HG03064 (cell line): ENCODE results near the gene C19orf38.
"Not testable (repeated sequence)": the region's sequence is repeated elsewhere in the genome, so short reads cannot be mapped to it uniquely, and the experiment has no call there.

Source experiments
- ATAC-seq: cut with Tn5 transposase; IDR thresholded peaks from one replicate; pipeline ENCODE4 v1.9.1; 2021; ENCODE audit warnings: low read depth; ENCODE audit not compliant: unreplicated experiment

The C19orf38 gene

GRCh38 chr19:10820173-10820572, 28.0 kb upstream of the C19orf38 start:
- no peak for ATAC-seq

GRCh38 chr19:10823690-10824089, 24.5 kb upstream of the C19orf38 start:
- no peak for ATAC-seq

- no peak for ATAC-seq
These were observed 22.0 kb upstream of the C19orf38 start for GRCh38 chr19:10826231-10826630.

GRCh38 chr19:10826846-10827245, 21.4 kb upstream of the C19orf38 start:
- no peak for ATAC-seq

GRCh38 chr19:10828981-10829821, 19.0 kb upstream of the C19orf38 start:
- ATAC-seq, result no peak

GRCh38 chr19:10829967-10830366, 18.2 kb upstream of the C19orf38 start:
- no peak for ATAC-seq

GRCh38 chr19:10830370-10830769, 17.8 kb upstream of the C19orf38 start:
- ATAC-seq, result no peak

- ATAC-seq, result no peak
These were observed 17.1 kb upstream of the C19orf38 start for GRCh38 chr19:10830931-10831779.

GRCh38 chr19:10831987-10832938, 16.0 kb upstream of the C19orf38 start:
- ATAC-seq, result no peak

GRCh38 chr19:10832939-10833296, 15.3 kb upstream of the C19orf38 start:
- no peak for ATAC-seq

- ATAC-seq, result no peak
These were observed 13.0 kb upstream of the C19orf38 start for GRCh38 chr19:10835089-10835753.

GRCh38 chr19:10835754-10836478, 12.3 kb upstream of the C19orf38 start, which contains the start of gene TMED1:
TSS of gene TMED1 (minus strand) at chr19:10836212. CDS start at chr19:10836191, 21 bp downstream.
- no peak for ATAC-seq

GRCh38 chr19:10836479-10837330, 11.5 kb upstream of the C19orf38 start:
- ATAC-seq, result no peak

GRCh38 chr19:10837649-10838048, 10.6 kb upstream of the C19orf38 start:
- ATAC-seq, result not testable (repeated sequence)

GRCh38 chr19:10838377-10838776, 9.8 kb upstream of the C19orf38 start:
- ATAC-seq, result no peak

GRCh38 chr19:10839114-10840050, 8.8 kb upstream of the C19orf38 start:
- ATAC-seq, result no peak

- ATAC-seq, result no peak
These were observed 5.4 kb upstream of the C19orf38 start for GRCh38 chr19:10842788-10843187.
